Left lung (tissue), 14 donors: ENCODE results near the gene ZNF544. TPM values are rescaled to one million over a fixed set of nuclear protein-coding genes. Genes with fewer than 3 reads are reported as not detected.

Experiments used
- ATAC-seq: fragments of 200-7000 bp; cut with Tn5 transposase; one replicate; pipeline ENCODE4 v1.9.1; 2020; ENCODE audit warnings: moderate library complexity
- DNase-seq, 4 donors: peaks; one replicate each; pipeline ENCODE4 v3.0.0-alpha.2; 2013 to 2020
- H3K27ac ChIP-seq, 2 donors: fragments of 200-600 bp; sonication (generic) in 1 of 2; one replicate each; pipeline versions ENCODE4 v1.5.0 to v1.8.0; 2020 to 2021
- H3K27me3 ChIP-seq, 2 donors: fragments of 200-600 bp; sonication (generic) in 1 of 2; one replicate each; pipeline versions ENCODE4 v1.5.0 to v1.8.0; 2020 to 2021
- H3K36me3 ChIP-seq, 2 donors: fragments of 200-600 bp; sonication (generic) in 1 of 2; one replicate each; pipeline versions ENCODE4 v1.5.0 to v1.8.0; 2020 to 2021
- H3K4me1 ChIP-seq, 2 donors: fragments of 200-600 bp; one replicate each; pipeline ENCODE4 v1.8.0; 2021
- H3K4me3 ChIP-seq, 2 donors: fragments of 200-600 bp; sonication (generic) in 1 of 2; one replicate each; pipeline versions ENCODE4 v1.5.0 to v1.8.0; 2020 to 2021; ENCODE audit warnings: mild to moderate bottlenecking in 1 of 2
- H3K9me3 ChIP-seq, 2 donors: fragments of 200-600 bp; sonication (generic) in 1 of 2; one replicate each; pipeline versions ENCODE4 v1.5.0 to v1.8.0; 2020 to 2021
- intact Hi-C, 2 donors: fragments of 100-400 bp; cut with DNase I; formaldehyde crosslinking; loops; one replicate each; pipeline versions ENCODE4 v1.11.2 to v1.14.2; 2022
- long read RNA-seq, 12 donors: library from polyadenylated mRNA in 2 of 12; unstranded in 2 of 12; transcript quantifications; one replicate each; pipeline ENCODE4 v2.0.0 and lab custom pipeline, GENCODE V29; 2019 to 2026
- polyA plus RNA-seq, 6 donors: library from polyadenylated mRNA; unstranded; fragments of 120-200 nt; gene quantifications; one replicate each; pipeline ENCODE4 v1.2.1, GENCODE V29; 2013; ENCODE audit not compliant: insufficient read length in 6 of 6
- total RNA-seq, 2 donors: library from RNA; stranded (reverse); fragmentation: NEBNext Ultra II Directional; extraction: Animal tissue kit (Norgen Biotek cat#: 25700); gene quantifications; one replicate each; pipeline ENCODE4 v1.2.1, GENCODE V29; 2021
- TF ChIP-seq, protein P1 (sequence below), 2 donors: fragments of 200-600 bp; sonication (generic) in 1 of 2; IDR thresholded peaks; one replicate each; pipeline versions ENCODE4 v1.5.0 to v1.8.0; 2021; ENCODE audit warnings: antibody characterized with exemption in 2 of 2
- donor health status: DM: no; HTN: yes; CAD: no.
- donor health status: DM: no; HTN: no; CAD: no.

ZNF544 gene
- 10 to 100 TPM; 23.8 to 25.4 TPM for total RNA-seq
- polyA plus RNA-seq, result 10 to 100 TPM; 32.8 to 45.7 (median 38.5) TPM
- long read RNA-seq, donor 1, partial matches to known transcripts, result 0 of 1 reads
- long read RNA-seq, donor 1, other reads (novel, unspliced or antisense), result 0 of 1 reads
- long read RNA-seq, donor 2, partial matches to known transcripts, result 0 of 4 reads
- long read RNA-seq, donor 2, other reads (novel, unspliced or antisense), result 0 of 4 reads
- long read RNA-seq, donor 3, result 0 reads
- long read RNA-seq, donor 4, partial matches to known transcripts, result 2 of 5 reads
- long read RNA-seq, donor 4, other reads (novel, unspliced or antisense), result 2 of 5 reads
- long read RNA-seq, donor 5, partial matches to known transcripts, result 0 of 3 reads
- long read RNA-seq, donor 5, other reads (novel, unspliced or antisense), result 0 of 3 reads
- long read RNA-seq, donor 6, result 0 reads
- long read RNA-seq, donor 7, partial matches to known transcripts, result 0 of 2 reads
- long read RNA-seq, donor 7, other reads (novel, unspliced or antisense), result 0 of 2 reads
- long read RNA-seq, donor 8, result 0 reads
- long read RNA-seq, donor 9, result 0 reads
- long read RNA-seq, donor 10, partial matches to known transcripts, result 0 of 1 reads
- long read RNA-seq, donor 10, other reads (novel, unspliced or antisense), result 1 of 1 reads
- long read RNA-seq, donor 11, result 0 reads
- long read RNA-seq, donor 12, partial matches to known transcripts, result 0 of 3 reads
- long read RNA-seq, donor 12, other reads (novel, unspliced or antisense), result 0 of 3 reads

DNA sequence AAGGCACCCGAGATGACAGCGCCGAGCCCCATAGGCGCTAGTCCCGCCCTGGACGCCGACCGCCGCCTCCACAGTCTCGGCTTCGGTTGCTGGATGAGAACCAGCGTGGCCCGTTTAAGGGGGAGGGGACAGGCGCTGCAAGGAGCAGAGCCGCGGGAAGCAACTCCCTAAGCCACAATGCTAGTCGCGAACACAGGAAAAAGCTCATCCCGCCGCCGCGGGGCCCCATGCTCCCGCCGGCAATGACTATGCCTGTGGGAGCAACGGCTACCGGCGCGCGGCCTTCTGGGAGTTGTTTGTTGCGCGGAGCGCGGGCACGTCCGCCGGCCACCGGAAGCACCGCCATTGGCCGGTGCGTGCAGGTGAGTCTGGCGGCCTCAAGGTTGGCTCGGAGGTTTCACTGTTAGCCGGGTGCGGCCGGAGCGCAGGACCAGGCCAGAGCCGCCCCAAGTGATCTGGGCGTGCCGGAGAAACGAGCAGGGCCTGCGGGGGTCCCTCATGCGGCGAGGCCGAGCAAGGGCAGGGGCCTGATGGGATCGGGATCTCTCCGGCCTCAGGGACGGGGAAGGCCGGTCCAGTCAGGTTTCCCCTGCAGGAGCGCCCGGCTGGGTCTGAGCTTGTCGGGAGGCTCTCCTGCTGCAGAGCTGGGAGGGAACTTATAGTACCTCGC lies at the start of gene ZNF544:
TSS of gene ZNF544 (plus strand) at position 330 of the 670 bp plus-strand sequence. CDS start 15,110 bp downstream, outside the sequence.
- H3K27me3 ChIP-seq, result no peaks in the 10 kb centered on the region
- peak; percentile 99 for ATAC-seq
- H3K9me3 ChIP-seq, result peaks cover 0 to 73% of the 10 kb centered on the region in 2 donors
- peak within 1 kb of the TSS; percentile 77 to 82 for H3K27ac ChIP-seq
- DNase-seq, result peak; percentile 65 to 94 (median 83)
- intact Hi-C loops, result no loop called here
- peaks cover 12% of the 10 kb centered on the region in 2 donors for H3K4me1 ChIP-seq
- TF ChIP-seq, protein P1, sequence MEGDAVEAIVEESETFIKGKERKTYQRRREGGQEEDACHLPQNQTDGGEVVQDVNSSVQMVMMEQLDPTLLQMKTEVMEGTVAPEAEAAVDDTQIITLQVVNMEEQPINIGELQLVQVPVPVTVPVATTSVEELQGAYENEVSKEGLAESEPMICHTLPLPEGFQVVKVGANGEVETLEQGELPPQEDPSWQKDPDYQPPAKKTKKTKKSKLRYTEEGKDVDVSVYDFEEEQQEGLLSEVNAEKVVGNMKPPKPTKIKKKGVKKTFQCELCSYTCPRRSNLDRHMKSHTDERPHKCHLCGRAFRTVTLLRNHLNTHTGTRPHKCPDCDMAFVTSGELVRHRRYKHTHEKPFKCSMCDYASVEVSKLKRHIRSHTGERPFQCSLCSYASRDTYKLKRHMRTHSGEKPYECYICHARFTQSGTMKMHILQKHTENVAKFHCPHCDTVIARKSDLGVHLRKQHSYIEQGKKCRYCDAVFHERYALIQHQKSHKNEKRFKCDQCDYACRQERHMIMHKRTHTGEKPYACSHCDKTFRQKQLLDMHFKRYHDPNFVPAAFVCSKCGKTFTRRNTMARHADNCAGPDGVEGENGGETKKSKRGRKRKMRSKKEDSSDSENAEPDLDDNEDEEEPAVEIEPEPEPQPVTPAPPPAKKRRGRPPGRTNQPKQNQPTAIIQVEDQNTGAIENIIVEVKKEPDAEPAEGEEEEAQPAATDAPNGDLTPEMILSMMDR (IDR thresholded peaks at IDR 0.05), result no peak
- peaks cover 5 to 44% of the 10 kb centered on the region in 2 donors for H3K36me3 ChIP-seq
- H3K4me3 ChIP-seq, result peak within 1 kb of the TSS; percentile 78 to 81

DNA sequence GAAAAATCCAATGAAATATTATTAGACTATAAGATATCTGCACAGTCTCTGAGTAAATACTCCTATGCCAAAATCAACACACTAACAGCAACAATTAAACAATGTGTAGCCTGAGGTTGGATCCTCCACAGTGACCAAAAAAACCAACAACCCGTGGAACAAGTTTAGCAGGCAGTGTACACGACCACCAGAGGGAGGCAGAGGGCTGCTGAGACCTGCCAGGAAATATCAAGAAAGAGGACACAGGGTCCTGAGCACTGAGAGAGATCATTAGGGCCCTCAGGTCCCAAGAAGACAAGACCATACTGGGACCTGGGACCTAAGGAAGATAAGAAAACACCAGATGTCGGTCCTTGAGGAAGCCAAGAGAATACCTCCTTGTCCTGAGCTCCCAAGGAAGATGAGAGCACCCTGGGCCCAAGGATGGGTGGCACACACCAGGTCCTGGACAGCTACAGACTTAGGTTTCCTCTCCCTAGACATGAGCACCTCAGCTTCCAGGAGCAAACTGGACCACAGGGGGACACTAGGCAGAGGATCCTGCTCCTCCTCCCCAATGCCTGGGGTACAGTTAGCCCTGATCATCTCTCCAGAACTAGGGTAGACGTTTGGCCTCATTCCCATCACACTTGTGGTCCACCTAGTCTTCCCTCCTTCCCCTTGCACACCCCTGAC lies 46.7 kb upstream of the ZNF544 start:
- Histone ChIP-seq H3K4me3 (peak overlapping the region; percentile 71 to 92), H3K4me1 (peaks cover 0 to 11% of the 10 kb centered on the region in 2 donors), H3K9me3 (peaks cover 7 to 92% of the 10 kb centered on the region in 2 donors), H3K27me3 (no peaks in the 10 kb centered on the region), H3K36me3 (peaks cover 0 to 72% of the 10 kb centered on the region in 2 donors), H3K27ac (peak overlapping the region; percentile 98 to 99)
- DNase-seq (peak in 1 of 4 donors; percentile 19), ATAC-seq (no peak)
- intact Hi-C loops, result no loop called here
- TF ChIP-seq, protein P1 (IDR thresholded peaks at IDR 0.05), result peak in 1 of 2 donors; percentile 47

DNA sequence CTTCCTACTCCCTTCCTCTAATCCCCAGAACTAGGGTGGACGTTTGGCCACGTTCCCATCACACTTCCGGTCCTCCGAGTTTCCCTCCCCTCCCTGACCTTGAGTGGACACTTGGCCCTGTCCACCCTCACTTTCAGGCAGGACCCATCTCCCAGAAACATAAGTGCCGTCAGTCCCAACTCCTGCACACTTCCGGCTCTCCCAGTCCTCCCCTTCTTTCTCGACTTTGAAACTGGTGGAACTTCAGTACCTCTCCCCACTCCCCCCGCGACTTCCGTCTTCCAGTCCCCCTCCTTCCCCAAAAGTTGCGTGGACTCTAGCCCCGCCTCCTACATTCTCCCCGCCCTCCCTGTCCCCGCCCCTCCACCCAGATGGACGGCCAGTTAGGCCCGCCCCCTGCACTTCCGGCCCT lies 46.1 kb upstream of the ZNF544 start:
- peaks cover 7 to 92% of the 10 kb centered on the region in 2 donors for H3K9me3 ChIP-seq
- H3K27ac ChIP-seq, result peak overlapping the region; percentile 98 to 99
- intact Hi-C loops, result no loop called here
- peaks cover 0 to 11% of the 10 kb centered on the region in 2 donors for H3K4me1 ChIP-seq
- H3K27me3 ChIP-seq, result no peaks in the 10 kb centered on the region
- H3K4me3 ChIP-seq, result peak overlapping the region; percentile 71 to 92
- DNase-seq, result peak in 1 of 4 donors; percentile 95
- TF ChIP-seq, protein P1 (IDR thresholded peaks at IDR 0.05), result no peak
- H3K36me3 ChIP-seq, result peaks cover 0 to 75% of the 10 kb centered on the region in 2 donors
- ATAC-seq, result peak; percentile 92

DNA sequence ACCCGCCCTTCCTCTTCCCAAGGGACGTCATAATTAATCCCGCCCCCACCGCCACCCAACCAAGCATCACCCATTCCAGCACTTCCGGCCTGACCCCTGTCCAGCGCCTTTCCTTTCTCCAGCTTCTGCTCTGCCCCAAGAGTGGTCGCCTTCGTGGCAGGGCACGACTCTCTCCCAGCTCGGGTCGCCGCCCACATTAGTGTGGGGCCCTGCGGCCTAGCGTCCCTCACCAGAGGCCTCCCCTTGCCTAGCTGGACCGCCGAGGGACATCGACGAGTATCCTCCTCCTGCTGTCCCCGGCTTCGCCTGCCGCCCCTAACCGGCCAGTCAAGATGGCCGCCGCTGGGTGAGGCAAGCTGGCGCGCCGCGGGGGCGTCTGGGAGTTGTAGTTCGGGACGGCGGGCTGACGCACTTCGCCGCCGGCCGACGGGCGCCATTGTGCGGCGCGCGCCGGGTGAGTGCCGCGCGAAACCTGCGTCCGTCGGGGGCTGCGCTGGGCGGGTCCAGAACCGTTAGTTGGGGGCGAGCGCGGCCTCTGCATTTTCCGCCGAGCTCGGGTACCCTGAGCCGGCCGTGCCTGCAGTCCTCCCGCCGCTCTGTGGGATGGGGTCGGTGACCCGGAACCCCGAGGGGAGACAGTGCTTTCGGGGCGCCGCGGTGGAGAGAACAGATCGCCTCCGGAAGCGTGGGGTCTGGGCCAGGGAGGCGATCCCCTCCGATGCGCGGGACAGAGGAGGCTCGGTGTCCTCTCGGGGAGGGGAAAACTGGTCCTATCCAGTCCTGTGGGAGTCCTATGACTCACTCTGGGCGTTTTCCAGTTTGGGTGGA lies 45.5 kb upstream of the ZNF544 start, which contains the start of gene ZNF274:
TSS of gene ZNF274 (plus strand) at position 73 of the 828 bp plus-strand sequence. CDS start 905 bp downstream, outside the sequence.
- Histone ChIP-seq H3K27me3 (no peaks in the 10 kb centered on the region), H3K9me3 (peaks cover 7 to 92% of the 10 kb centered on the region in 2 donors), H3K36me3 (peaks cover 0 to 75% of the 10 kb centered on the region in 2 donors), H3K27ac (peak within 1 kb of the TSS; percentile 98 to 99), H3K4me1 (peaks cover 0 to 11% of the 10 kb centered on the region in 2 donors), H3K4me3 (peak within 1 kb of the TSS; percentile 71 to 92)
- intact Hi-C loops, result no loop called here
- peak; percentile 91 to 98 (median 95) for DNase-seq
- TF ChIP-seq, protein P1 (IDR thresholded peaks at IDR 0.05), result no peak
- peak; percentile 97 for ATAC-seq
